ENCODE results near the gene SPOPL.

SPOPL gene

GRCh38 chr2:138502255-138503086 is 901 bp downstream of the SPOPL start (continued):
- TF ChIP-seq MEIS1 (CRISPR knock-in tag; IDR thresholded peaks at IDR 0.05; ENCODE audit: borderline replicate concordance) (no peak), ZNF707 (tag by site-specific recombination; IDR thresholded peaks at IDR 0.05) (no peak), ZNF202 (tag by site-specific recombination; IDR thresholded peaks at IDR 0.05; ENCODE audit: borderline replicate concordance) (no peak), ZNF223 (tag by site-specific recombination; IDR thresholded peaks at IDR 0.05) (no peak), ZNF521 (tag by site-specific recombination; IDR thresholded peaks at IDR 0.05) (no peak), KLF8 (tag by site-specific recombination; IDR thresholded peaks at IDR 0.05) (no peak; the same call in 1 of the 2 replicates), ZFHX2 (tag by site-specific recombination; conservative IDR thresholded peaks at IDR 0.05) (peak; percentile 46), ZBTB48 (tag by site-specific recombination; IDR thresholded peaks at IDR 0.05) (no peak), ZNF660 (tag by site-specific recombination; IDR thresholded peaks at IDR 0.05) (no peak), ZSCAN18 (tag by site-specific recombination; IDR thresholded peaks at IDR 0.05) (no peak), GLIS1 (tag by site-specific recombination; IDR thresholded peaks at IDR 0.05) (0 out of 2 replicates have a peak, but pooled peaks have one; percentile 14), ZNF121 (tag by site-specific recombination; IDR thresholded peaks at IDR 0.05) (no peak), ZNF629 (tag by site-specific recombination; IDR thresholded peaks at IDR 0.05) (no peak), ZSCAN30 (tag by site-specific recombination; IDR thresholded peaks at IDR 0.05) (no peak), ZNF830 (tag by site-specific recombination; IDR thresholded peaks at IDR 0.05; ENCODE audit: low read depth) (no peak), PATZ1 (tag by site-specific recombination; IDR thresholded peaks at IDR 0.05) (no peak), ZNF549 (tag by site-specific recombination; IDR thresholded peaks at IDR 0.05) (no peak), ZNF626 (tag by site-specific recombination; IDR thresholded peaks at IDR 0.05) (no peak), ZNF555 (tag by site-specific recombination; conservative IDR thresholded peaks at IDR 0.05) (no peak), ZBTB26 (tag by site-specific recombination; optimal IDR thresholded peaks at IDR 0.05) (no peak), RBAK (tag by site-specific recombination; IDR thresholded peaks at IDR 0.05) (no peak), ZNF510 (tag by site-specific recombination; IDR thresholded peaks at IDR 0.05; ENCODE audit: insufficient replicate concordance) (no peak), ZBTB49 (tag by site-specific recombination; IDR thresholded peaks at IDR 0.05; ENCODE audit: low read depth) (no peak), ZNF488 (tag by site-specific recombination; IDR thresholded peaks at IDR 0.05) (no peak), ZNF701 (tag by site-specific recombination; IDR thresholded peaks at IDR 0.05) (no peak), ZNF600 (tag by site-specific recombination; IDR thresholded peaks at IDR 0.05) (peak; percentile 64)
